GM21423 (cell line): ENCODE results near the gene PTPRC.

Source experiments
- ATAC-seq: cut with Tn5 transposase; IDR thresholded peaks from one replicate; pipeline ENCODE4 v1.9.1; 2021; ENCODE audit warnings: mild to moderate bottlenecking, moderate library complexity; ENCODE audit not compliant: unreplicated experiment

Gene PTPRC

DNA sequence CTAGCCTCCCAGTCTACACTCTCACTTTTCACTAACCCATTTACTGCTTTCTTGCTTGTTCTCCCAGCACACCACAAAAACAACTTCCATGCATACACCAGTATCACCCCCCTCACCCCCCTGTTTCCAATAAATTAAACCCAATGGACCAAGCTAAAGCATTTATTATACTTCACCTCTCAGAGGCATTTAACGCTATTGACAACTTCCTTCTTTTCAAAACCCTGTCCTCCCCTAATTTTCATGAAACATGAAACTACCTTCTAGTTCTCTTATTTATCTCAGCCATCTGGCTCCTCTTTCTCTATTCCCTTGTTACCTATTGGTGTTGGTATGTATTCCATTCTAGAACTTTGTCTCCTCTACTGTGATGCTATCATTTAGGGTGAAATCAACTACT lies 32.3 kb downstream of the PTPRC start:
- peak; percentile 35 for ATAC-seq

GRCh38 chr1:198672124-198672523 lies 33.3 kb downstream of the PTPRC start:
- no peak for ATAC-seq

GRCh38 chr1:198674009-198674408 lies 35.2 kb downstream of the PTPRC start:
- ATAC-seq, result no peak

- no peak for ATAC-seq
These were observed 37.4 kb downstream of the PTPRC start for GRCh38 chr1:198676253-198676652.

DNA sequence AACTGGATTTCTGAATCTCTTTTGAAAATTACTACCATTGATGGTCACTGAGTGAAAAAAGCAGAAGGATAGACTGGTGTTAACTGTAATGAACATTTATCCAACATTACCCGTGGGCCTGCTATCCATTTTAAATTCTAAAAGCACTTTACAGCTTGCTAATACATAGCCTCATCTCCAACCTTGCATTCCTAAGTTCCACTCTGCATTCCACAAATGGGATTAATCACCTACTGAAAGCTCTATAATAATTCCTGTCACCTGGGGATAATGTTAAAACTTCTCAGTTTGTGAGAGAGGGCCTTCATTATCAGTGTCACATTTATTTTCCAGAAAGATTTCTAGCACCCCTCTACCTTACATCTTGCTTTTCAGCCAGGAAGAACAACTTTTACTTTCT lies 38.2 kb downstream of the PTPRC start:
- ATAC-seq, result no peak

- ATAC-seq, result no peak
These were observed 39.0 kb downstream of the PTPRC start for GRCh38 chr1:198677871-198678270.

- ATAC-seq, result no peak
These were observed 39.5 kb downstream of the PTPRC start for GRCh38 chr1:198678301-198678836.

- no peak for ATAC-seq
These were observed 40.1 kb downstream of the PTPRC start for GRCh38 chr1:198678901-198679329.

- ATAC-seq, result no peak
These were observed 40.8 kb downstream of the PTPRC start for GRCh38 chr1:198679535-198680173.

DNA sequence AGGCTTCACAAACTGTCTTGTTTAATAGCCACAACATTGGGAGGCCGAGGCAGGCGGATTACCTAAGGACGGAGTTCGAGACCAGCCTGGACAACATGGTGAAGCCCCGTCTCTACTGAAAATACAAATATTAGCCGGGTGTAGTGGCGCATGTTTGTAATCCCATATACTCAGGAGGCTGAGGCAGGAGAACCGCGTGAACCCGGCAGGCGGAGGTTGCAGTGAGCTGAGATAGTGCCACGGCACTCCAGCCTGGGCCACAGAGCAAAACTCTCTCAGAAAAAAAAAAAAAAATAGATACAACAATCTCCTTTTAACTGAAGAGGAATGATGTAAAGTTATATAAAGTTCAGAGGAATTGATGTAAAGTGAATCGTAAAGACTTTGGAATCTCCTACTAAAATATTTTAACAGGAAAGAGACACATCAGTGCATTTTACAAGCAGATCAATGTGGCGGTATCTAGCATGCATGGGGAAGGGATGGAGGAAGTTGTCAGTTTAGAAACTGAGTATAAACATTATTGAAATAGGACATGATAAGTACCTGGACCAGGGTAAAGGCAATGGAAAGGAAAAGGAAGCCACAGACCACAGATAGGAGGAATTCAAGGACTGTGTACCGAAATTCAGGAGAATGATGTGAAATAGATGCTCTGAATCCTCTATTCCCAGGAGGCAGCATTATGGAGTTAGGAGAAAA lies 41.5 kb downstream of the PTPRC start:
- no peak for ATAC-seq

DNA sequence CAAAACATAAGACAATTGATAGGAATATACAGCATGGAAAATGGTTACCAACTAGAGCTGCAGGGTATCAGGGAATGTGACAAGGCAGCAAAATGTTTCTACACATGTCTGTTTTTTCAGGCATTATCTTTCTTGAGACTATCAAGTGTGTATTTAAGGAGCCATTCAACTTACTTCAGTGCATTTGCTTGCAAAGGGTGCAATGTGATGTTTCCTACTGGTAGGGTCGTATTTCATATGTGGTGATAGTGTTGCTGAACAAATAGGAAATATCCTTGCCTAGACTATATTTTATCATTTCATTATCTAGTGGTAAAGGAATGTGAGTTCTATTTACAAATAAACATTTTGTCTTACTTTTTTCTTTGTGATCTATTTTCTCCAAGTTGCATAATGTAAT lies 42.4 kb downstream of the PTPRC start:
- no peak for ATAC-seq

- peak; percentile 97 for ATAC-seq
These were observed 43.3 kb downstream of the PTPRC start for GRCh38 chr1:198681831-198682759.

DNA sequence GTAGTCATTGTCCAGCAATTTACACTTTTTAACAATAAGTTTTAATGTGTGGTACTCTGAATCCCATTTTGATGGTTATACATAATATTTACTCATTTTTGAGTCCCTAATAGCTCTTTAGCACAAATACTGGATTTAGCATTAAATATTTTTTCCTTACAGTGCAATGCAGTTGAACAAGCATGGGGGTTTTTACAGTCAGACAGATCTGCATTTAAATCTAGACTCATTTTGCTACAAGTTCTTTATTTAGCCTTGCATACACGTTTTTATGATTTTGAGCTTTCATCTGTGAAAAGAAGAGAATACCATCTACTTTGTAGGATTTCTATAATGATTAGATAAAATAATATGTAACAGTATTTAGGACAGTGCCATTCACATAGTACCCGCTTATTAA lies 44.0 kb downstream of the PTPRC start:
- ATAC-seq, result no peak

DNA sequence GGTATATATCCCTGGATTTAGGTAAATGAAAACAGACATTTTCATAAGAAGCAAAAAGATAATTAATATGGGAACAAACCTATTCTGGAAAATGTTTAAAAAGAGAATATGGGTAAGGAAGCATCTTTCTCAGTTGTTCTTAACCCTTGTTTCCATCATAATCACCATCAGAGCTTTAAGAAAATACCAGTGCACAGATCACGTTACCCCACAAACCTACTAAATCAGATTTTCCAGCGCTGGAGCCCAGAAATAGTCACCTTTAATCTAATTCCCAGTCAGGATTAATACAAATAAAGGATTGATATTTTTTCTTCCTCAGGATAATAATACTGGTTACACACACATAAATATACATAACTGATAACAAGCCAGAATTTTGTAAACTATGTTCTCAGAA lies 44.6 kb downstream of the PTPRC start:
- ATAC-seq, result no peak

DNA sequence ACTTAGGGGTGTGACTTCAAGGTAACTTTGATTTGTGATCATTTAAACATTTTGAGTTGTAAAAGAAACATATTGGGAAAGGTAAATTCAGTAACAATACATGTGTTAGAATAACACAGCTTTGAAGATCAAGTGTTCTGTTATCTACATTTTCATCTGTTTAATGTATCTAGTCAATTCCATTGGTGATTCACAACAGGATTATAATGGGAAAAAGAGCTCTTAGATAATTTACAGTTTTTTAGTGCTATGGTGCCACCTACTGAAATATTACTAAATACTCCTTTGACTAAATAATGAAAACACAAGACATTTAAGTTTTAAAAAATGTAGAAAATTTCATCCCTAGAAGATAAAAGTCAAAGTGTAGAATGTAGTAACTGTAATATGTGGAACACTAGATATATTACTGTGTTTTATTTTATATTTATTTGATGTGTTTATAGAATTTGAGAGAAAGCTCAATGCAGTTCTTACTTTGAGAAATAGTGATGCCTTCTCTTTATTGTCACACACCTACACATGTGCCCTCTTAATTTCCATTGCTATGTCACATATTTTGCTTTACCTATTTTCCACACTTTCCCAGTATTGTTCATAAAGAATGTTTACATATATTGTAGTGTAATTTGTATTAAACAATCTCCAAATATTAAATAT lies 47.4 kb downstream of the PTPRC start:
- no peak for ATAC-seq

DNA sequence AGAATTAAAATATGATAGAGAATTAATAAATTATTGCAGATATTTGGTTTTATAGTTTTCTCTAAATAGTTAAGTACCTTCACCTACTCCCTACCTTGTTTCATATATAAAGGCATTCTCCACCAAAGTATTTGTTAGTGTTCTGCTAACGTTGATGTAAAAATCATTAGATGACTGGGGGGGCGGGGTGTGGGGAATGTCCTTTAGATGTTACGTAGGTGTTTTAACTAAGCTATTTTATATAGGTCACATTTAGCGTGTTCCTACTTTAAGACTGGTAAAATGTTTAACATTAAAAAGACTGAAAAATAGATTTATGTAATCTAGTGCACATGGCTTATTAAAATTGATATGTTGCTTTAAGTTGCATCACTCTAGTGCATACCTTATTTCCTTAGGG lies 48.6 kb downstream of the PTPRC start:
- ATAC-seq, result no peak

DNA sequence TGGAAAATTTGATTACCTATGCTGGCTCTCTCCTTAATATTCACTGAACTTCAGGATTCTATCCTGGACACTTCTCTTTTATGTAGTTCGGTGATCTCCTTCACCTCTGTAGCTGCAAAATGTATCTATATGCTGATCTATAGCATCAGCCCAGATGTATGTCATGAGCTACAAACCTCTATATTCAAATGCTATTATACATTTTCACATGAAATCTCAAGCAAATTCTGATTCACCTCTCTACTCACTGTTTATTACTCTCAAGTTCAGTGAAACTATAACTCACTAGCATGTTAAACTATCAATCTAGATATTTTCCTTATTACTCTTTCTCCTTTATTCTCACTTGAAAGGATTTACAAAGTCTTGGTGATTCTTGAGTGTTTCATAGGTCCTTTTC lies 52.2 kb downstream of the PTPRC start:
- no peak for ATAC-seq

DNA sequence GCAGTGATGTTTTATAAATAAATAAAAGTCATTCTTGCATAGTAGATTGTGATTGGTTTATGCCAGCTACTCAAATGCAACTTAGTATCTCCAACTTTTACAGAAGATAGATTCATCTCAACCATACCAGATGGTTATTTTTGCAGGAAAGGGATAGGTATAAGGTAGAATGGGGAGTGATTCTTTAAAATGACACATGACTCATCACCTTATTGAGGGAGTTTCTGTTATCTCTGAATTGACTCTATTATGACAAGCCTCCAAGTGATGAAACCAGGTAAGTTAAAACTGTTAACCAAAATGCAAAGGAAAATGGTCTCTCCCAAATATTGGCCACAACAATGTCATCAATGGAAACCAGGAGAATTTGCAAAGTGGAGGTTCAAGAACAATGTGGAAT lies 54.5 kb downstream of the PTPRC start:
- no peak for ATAC-seq

DNA sequence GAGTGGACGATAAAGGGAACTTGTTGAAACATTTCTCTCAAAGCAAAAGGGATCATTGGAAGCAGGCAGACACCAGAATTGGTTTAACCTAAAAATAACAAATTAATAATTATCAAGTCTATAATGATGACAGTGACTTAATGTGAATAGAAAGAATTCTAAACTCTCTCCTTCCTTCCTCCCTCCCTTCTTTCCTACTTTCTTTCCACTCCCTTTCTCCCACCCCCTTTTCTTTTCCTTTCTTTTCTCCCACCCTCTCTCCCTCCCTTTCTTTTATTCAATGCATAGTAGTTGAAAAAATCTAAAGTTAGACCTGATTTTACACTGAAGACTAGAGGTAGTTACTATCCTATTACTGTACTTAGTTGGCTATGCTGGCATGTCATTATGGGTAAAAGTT lies 55.7 kb downstream of the PTPRC start:
- ATAC-seq, result no peak

- ATAC-seq, result peak; percentile 60
These were observed 57.4 kb downstream of the PTPRC start for GRCh38 chr1:198696211-198696610.
